GM13976 (cell line): ENCODE measurements around the gene MYLK.

Experiments used
- DNase-seq: peaks from one replicate; pipeline ENCODE4 v3.0.0; 2012; ENCODE audit warnings: low spot score
- CTCF ChIP-seq: IDR thresholded peaks from 2 replicates; pipeline ENCODE4 v1.5.1; 2012; ENCODE audit warnings: borderline replicate concordance, mild to moderate bottlenecking; ENCODE audit not compliant: insufficient read depth; ENCODE audit errors: extremely low read depth, missing control alignments, control extremely low read depth
- in situ Hi-C: fragments of 300-500 bp; cut with MboI; formaldehyde crosslinking; loops from one replicate; pipeline ENCODE4 v1.12.0; 2022; ENCODE audit warnings: low sequenced_read_pairs, mixed read lengths, inconsistent platforms; ENCODE audit not compliant: unreplicated experiment

The MYLK gene

GRCh38 chr3:123700791-123701722, 183.1 kb downstream of the MYLK start:
- in situ Hi-C loops = no loop called here
- no peak for TF ChIP-seq CTCF
- DNase-seq = no peak

GRCh38 chr3:123698813-123699212, 185.3 kb downstream of the MYLK start:
- DNase-seq = no peak
- in situ Hi-C loops = no loop called here
- no peak for TF ChIP-seq CTCF

- DNase-seq = no peak
- no peak for TF ChIP-seq CTCF
- in situ Hi-C loops = no loop called here
These were observed 187.3 kb downstream of the MYLK start for GRCh38 chr3:123696808-123697207.

GRCh38 chr3:123695731-123696640, 188.1 kb downstream of the MYLK start:
- TF ChIP-seq CTCF = no peak
- in situ Hi-C loops = no loop called here
- DNase-seq = no peak

- DNase-seq = no peak
- TF ChIP-seq CTCF = no peak
- in situ Hi-C loops = no loop called here
These were observed 189.0 kb downstream of the MYLK start for GRCh38 chr3:123695152-123695551.

GRCh38 chr3:123694366-123695087, 189.6 kb downstream of the MYLK start:
- no peak for TF ChIP-seq CTCF
- no peak for DNase-seq
- in situ Hi-C loops = no loop called here
